ENCODE measurements around the gene MINPP1.

GRCh38 chr10:87546210-87546609 is 41.5 kb downstream of the MINPP1 start:
- no peak for TF ChIP-seq CTCF (IDR thresholded peaks at IDR 0.05)
- no peak for TF ChIP-seq POLR2A (IDR thresholded peaks at IDR 0.05)
